ENCODE data around the gene HKDC1.
"Not testable (repeated sequence)": the region's sequence is repeated elsewhere in the genome, so short reads cannot be mapped to it uniquely, and the experiment has no call there.

Gene HKDC1

GRCh38 chr10:69243817-69244216 is 23.7 kb downstream of the HKDC1 start:
- no peak for DNase-seq (ENCODE audit: low spot score)

GRCh38 chr10:69246036-69246435 is 25.9 kb downstream of the HKDC1 start:
- DNase-seq (ENCODE audit: low spot score) = no peak

GRCh38 chr10:69246581-69247312 is 26.6 kb downstream of the HKDC1 start:
- no peak for DNase-seq (ENCODE audit: low spot score)

- no peak for DNase-seq (ENCODE audit: low spot score)
Measured at GRCh38 chr10:69247313-69247710, 27.2 kb downstream of the HKDC1 start.

- no peak for DNase-seq (ENCODE audit: low spot score)
Measured at GRCh38 chr10:69248117-69248730, 28.1 kb downstream of the HKDC1 start.

- no peak for DNase-seq (ENCODE audit: low spot score)
Measured at GRCh38 chr10:69250041-69250440, 29.9 kb downstream of the HKDC1 start.

GRCh38 chr10:69251417-69251816 is 31.3 kb downstream of the HKDC1 start:
- DNase-seq (ENCODE audit: low spot score) = not testable (repeated sequence)

- DNase-seq (ENCODE audit: low spot score) = no peak
Measured at GRCh38 chr10:69253171-69253570, 33.0 kb downstream of the HKDC1 start.

GRCh38 chr10:69254877-69255276 is 34.7 kb downstream of the HKDC1 start:
- no peak for DNase-seq (ENCODE audit: low spot score)

- no peak for DNase-seq (ENCODE audit: low spot score)
Measured at GRCh38 chr10:69259547-69260243, 39.6 kb downstream of the HKDC1 start.

- DNase-seq (ENCODE audit: low spot score) = no peak
Measured at GRCh38 chr10:69261184-69261583, 41.1 kb downstream of the HKDC1 start.

GRCh38 chr10:69262292-69262751 is 42.2 kb downstream of the HKDC1 start:
- no peak for DNase-seq (ENCODE audit: low spot score)

GRCh38 chr10:69265521-69265920 is 45.4 kb downstream of the HKDC1 start:
- no peak for DNase-seq (ENCODE audit: low spot score)

- no peak for DNase-seq (ENCODE audit: low spot score)
Measured at GRCh38 chr10:69268761-69269416, 48.8 kb downstream of the HKDC1 start.

- DNase-seq (ENCODE audit: low spot score) = no peak
Measured at GRCh38 chr10:69269761-69270160, 49.6 kb downstream of the HKDC1 start.

- no peak for DNase-seq (ENCODE audit: low spot score)
Measured at GRCh38 chr10:69270990-69271389, 50.9 kb downstream of the HKDC1 start.

GRCh38 chr10:69272624-69273023 is 52.5 kb downstream of the HKDC1 start:
- DNase-seq (ENCODE audit: low spot score) = no peak

- DNase-seq (ENCODE audit: low spot score) = no peak
Measured at GRCh38 chr10:69275444-69275843, 55.3 kb downstream of the HKDC1 start.

GRCh38 chr10:69276503-69276902 is 56.4 kb downstream of the HKDC1 start:
- DNase-seq (ENCODE audit: low spot score) = no peak

GRCh38 chr10:69278446-69278963 is 58.4 kb downstream of the HKDC1 start, which contains the start of gene HK1:
HK1 (plus strand) TSS chr10:69278496.
- DNase-seq (ENCODE audit: low spot score) = no peak

GRCh38 chr10:69279110-69279509 is 59.0 kb downstream of the HKDC1 start:
- DNase-seq (ENCODE audit: low spot score) = no peak

All from HuH-7.5 (cell line).